IMR-90 (cell line): ENCODE data around the gene KRT35. TPM values are rescaled to one million over a fixed set of nuclear protein-coding genes. Genes with fewer than 3 reads are reported as not detected.

ENCODE experiments used
- ATAC-seq: fragments of 200-7000 bp; cut with Tn5 transposase; 2 replicates; pipeline ENCODE4 v1.9.1; 2020; ENCODE audit warnings: low read depth, mild to moderate bottlenecking, moderate library complexity
- BruUV-seq: library from RNA; stranded (reverse); fragments of 400-500 nt; replicated peaks from 2 replicates; lab custom pipeline; 2021; lab: Mats Ljungman, UMichigan
- CTCF ChIA-PET: fragments of 300-600 bp; formaldehyde crosslinking; extraction: SDS; loops from one replicate; lab custom pipeline; 2021; ENCODE audit warnings: antibody characterized with exemption; lab: Yijun Ruan, JAX
- POLR2A ChIA-PET: fragments of 300-600 bp; sonication (Branson Sonifier 250); formaldehyde crosslinking; loops from one replicate; lab custom pipeline; 2022; ENCODE audit warnings: antibody characterized with exemption; ENCODE audit not compliant: unreplicated experiment; lab: Charles Lee
- DNase-seq: peaks from one replicate; pipeline ENCODE4 v3.0.0; 2013
- H2AFZ ChIP-seq: replicated peaks from 2 replicates; pipeline ENCODE3; 2013; ENCODE audit warnings: low read length, mild to moderate bottlenecking; ENCODE audit not compliant: poor library complexity
- H2AK5ac ChIP-seq: 2 replicates; pipeline ENCODE4 v1.6.1; 2013; ENCODE audit warnings: low read depth, low read length, inconsistent platforms
- H2AK9ac ChIP-seq: replicated peaks from 2 replicates; pipeline ENCODE3; 2013; ENCODE audit warnings: mild to moderate bottlenecking, low read depth, low read length, moderate library complexity; ENCODE audit not compliant: poor library complexity
- H2BK120ac ChIP-seq: 2 replicates; pipeline ENCODE4 v1.6.1; 2013; ENCODE audit warnings: low read depth, low read length, inconsistent platforms
- H2BK15ac ChIP-seq: 3 replicates; pipeline ENCODE4 v1.6.1; 2013; ENCODE audit warnings: low read depth, low read length, inconsistent platforms
- H2BK20ac ChIP-seq: 2 replicates; pipeline ENCODE4 v1.6.1; 2013; ENCODE audit warnings: low read depth, mild to moderate bottlenecking, inconsistent platforms, low read length, moderate library complexity
- H2BK5ac ChIP-seq: 2 replicates; pipeline ENCODE4 v1.6.1; 2013; ENCODE audit warnings: mild to moderate bottlenecking, low read depth, low read length, inconsistent platforms; ENCODE audit not compliant: poor library complexity, severe bottlenecking
- H3K14ac ChIP-seq: replicated peaks from 2 replicates; pipeline ENCODE4 v1.6.1; 2013; ENCODE audit warnings: low read depth, low read length, inconsistent platforms
- H3K18ac ChIP-seq: 2 replicates; pipeline ENCODE4 v1.6.1; 2013; ENCODE audit warnings: low read depth, low read length, control low read depth
- H3K23ac ChIP-seq: 2 replicates; pipeline ENCODE4 v1.6.1; 2013; ENCODE audit warnings: low read depth, low read length, inconsistent platforms
- H3K27ac ChIP-seq: 2 replicates; pipeline ENCODE4 v1.5.1; 2013; ENCODE audit warnings: mild to moderate bottlenecking, control low read depth, low read length; ENCODE audit not compliant: insufficient read depth
- H3K27me3 ChIP-seq: 2 replicates; pipeline ENCODE4 v1.6.1; 2013; ENCODE audit warnings: low read length; ENCODE audit not compliant: control insufficient read depth, insufficient read depth
- H3K36me3 ChIP-seq: 2 replicates; pipeline ENCODE4 v1.6.1; 2013; ENCODE audit warnings: low read length, mixed read lengths; ENCODE audit not compliant: control insufficient read depth, insufficient read depth
- H3K4ac ChIP-seq: 2 replicates; pipeline ENCODE4 v1.6.1; 2013; ENCODE audit warnings: low read depth, low read length, inconsistent platforms
- H3K4me1 ChIP-seq: 2 replicates; pipeline ENCODE4 v1.6.1; 2013; ENCODE audit warnings: low read length, mixed read lengths; ENCODE audit not compliant: control insufficient read depth, insufficient read depth
- H3K4me2 ChIP-seq: 2 replicates; pipeline ENCODE4 v1.6.1; 2013; ENCODE audit warnings: low read depth, mild to moderate bottlenecking, control low read depth, low read length, moderate library complexity
- H3K4me3 ChIP-seq: 2 replicates; pipeline ENCODE4 v1.5.1; 2013; ENCODE audit warnings: low read depth, mild to moderate bottlenecking, control low read depth, low read length, moderate library complexity; ENCODE audit not compliant: insufficient read depth
- H3K56ac ChIP-seq: 2 replicates; pipeline ENCODE4 v1.6.1; 2013; ENCODE audit warnings: low read length, inconsistent platforms; ENCODE audit not compliant: insufficient read depth; ENCODE audit errors: extremely low read depth
- H3K79me1 ChIP-seq, 2 experiments: 2 replicates each; pipeline ENCODE4 v1.6.1; 2013; ENCODE audit warnings: low read length in 2 of 2, inconsistent platforms in 1 of 2, low read depth in 1 of 2
- H3K9ac ChIP-seq: 2 replicates; pipeline ENCODE4 v1.6.1; 2013; ENCODE audit warnings: low read depth, low read length, control low read depth
- H3K9me1 ChIP-seq: 2 replicates; pipeline ENCODE4 v1.6.1; 2013; ENCODE audit warnings: low read length, inconsistent platforms; ENCODE audit not compliant: insufficient read depth
- H3K9me3 ChIP-seq: 2 replicates; pipeline ENCODE4 v1.6.1; 2013; ENCODE audit warnings: low read length; ENCODE audit not compliant: control insufficient read depth, insufficient read depth
- H4K20me1 ChIP-seq: 2 replicates; pipeline ENCODE4 v1.6.1; 2013; ENCODE audit warnings: low read length, inconsistent platforms; ENCODE audit not compliant: insufficient read depth
- H4K5ac ChIP-seq: 2 replicates; pipeline ENCODE4 v1.6.1; 2013; ENCODE audit warnings: mild to moderate bottlenecking, low read depth, low read length, control low read depth
- H4K8ac ChIP-seq, 2 experiments: 2 replicates each; pipeline ENCODE4 v1.6.1; 2013; ENCODE audit warnings: low read depth in 2 of 2, low read length in 2 of 2, control low read depth in 1 of 2, inconsistent platforms in 1 of 2
- H4K91ac ChIP-seq: 2 replicates; pipeline ENCODE4 v1.6.1; 2013; ENCODE audit warnings: low read depth, low read length, inconsistent platforms; ENCODE audit not compliant: insufficient read depth
- BHLHE40 ChIP-seq: fragments of 150-350 bp; IDR thresholded peaks from 2 replicates; pipeline ENCODE4 v1.6.1; 2016; ENCODE audit warnings: mild to moderate bottlenecking, low read depth, low read length
- CEBPB ChIP-seq: IDR thresholded peaks from 2 replicates; pipeline ENCODE4 v1.6.1; 2012; ENCODE audit warnings: low read depth, low read length, improper control_type of control experiment
- CTCF ChIP-seq: conservative IDR thresholded peaks from 2 replicates; pipeline ENCODE4 v1.5.1; 2012; ENCODE audit warnings: mild to moderate bottlenecking, low read depth, low read length, improper control_type of control experiment
- ELK1 ChIP-seq: fragments of 150-350 bp; IDR thresholded peaks from 2 replicates; pipeline ENCODE4 v1.6.1; 2016; ENCODE audit warnings: low read depth, mild to moderate bottlenecking, low read length, moderate library complexity, borderline replicate concordance
- MAFK ChIP-seq: IDR thresholded peaks from 2 replicates; pipeline ENCODE4 v1.6.1; 2012; ENCODE audit warnings: low read depth, low read length, improper control_type of control experiment
- MAZ ChIP-seq: IDR thresholded peaks from 2 replicates; pipeline ENCODE4 v1.6.1; 2012; ENCODE audit warnings: low read depth, mild to moderate bottlenecking, low read length, improper control_type of control experiment, moderate library complexity, borderline replicate concordance
- MXI1 ChIP-seq: IDR thresholded peaks from 2 replicates; pipeline ENCODE4 v1.6.1; 2012; ENCODE audit warnings: low read depth, mild to moderate bottlenecking, low read length, moderate library complexity, borderline replicate concordance
- NFE2L2 ChIP-seq: fragments of 150-350 bp; IDR thresholded peaks from 2 replicates; pipeline ENCODE4 v1.6.1; 2016; ENCODE audit warnings: low read depth, mild to moderate bottlenecking, low read length
- POLR2A ChIP-seq: IDR thresholded peaks from 2 replicates; pipeline ENCODE4 v1.6.1; 2012; ENCODE audit warnings: mild to moderate bottlenecking, low read depth, low read length
- RAD21 ChIP-seq: IDR thresholded peaks from 2 replicates; pipeline ENCODE4 v1.6.1; 2012; ENCODE audit warnings: low read length, improper control_type of control experiment
- RCOR1 ChIP-seq: IDR thresholded peaks from 2 replicates; pipeline ENCODE4 v1.6.1; 2012; ENCODE audit warnings: mild to moderate bottlenecking, low read length, improper control_type of control experiment; ENCODE audit not compliant: insufficient replicate concordance
- RFX5 ChIP-seq: IDR thresholded peaks from 2 replicates; pipeline ENCODE4 v1.8.0; 2012; ENCODE audit warnings: low read depth, mild to moderate bottlenecking, low read length, moderate library complexity
- SMC3 ChIP-seq: fragments of 150-350 bp; IDR thresholded peaks from 2 replicates; pipeline ENCODE4 v1.6.1; 2016; ENCODE audit warnings: low read depth, mild to moderate bottlenecking, antibody characterized with exemption, low read length, moderate library complexity
- USF2 ChIP-seq: fragments of 150-350 bp; IDR thresholded peaks from 2 replicates; pipeline ENCODE4 v1.6.1; 2017; ENCODE audit warnings: mild to moderate bottlenecking, antibody characterized with exemption, low read length, low read depth
- WGBS, 2 experiments: methylation state at CpG; one replicate each; pipeline versions ENCODE4 v1.1.5 to v1.1.7; 2013; ENCODE audit warnings: missing lambda C conversion rate in 2 of 2; ENCODE audit not compliant: insufficient read length in 1 of 2; ENCODE audit errors: extremely low coverage in 2 of 2; 5-methylcytosine and 5-hydroxymethylcytosine counted together
- dilution Hi-C: fragments of 300-500 bp; cut with HindIII; formaldehyde crosslinking; loops from one replicate; pipeline ENCODE4 v1.14.3; 2018; ENCODE audit warnings: low sequenced_read_pairs; ENCODE audit not compliant: unreplicated experiment
- in situ Hi-C: fragments of 300-500 bp; cut with MboI; formaldehyde crosslinking; loops from 3 replicates; pipeline ENCODE4 v1.14.3; 2019; ENCODE audit warnings: low sequenced_read_pairs, inconsistent platforms, mixed read lengths
- intact Hi-C: fragments of 100-400 bp; cut with micrococcal nuclease; formaldehyde crosslinking; loops from 2 replicates; pipeline ENCODE4 v1.10.0; 2022
- polyA plus RNA-seq, 3 experiments: library from polyadenylated mRNA; depleted of rRNA; stranded (reverse); fragments of >200 nt; gene quantifications; 2 replicates each; pipeline ENCODE4 v1.2.3, GENCODE V29; 2012; ENCODE audit warnings: low replicate concordance in 1 of 3
- total RNA-seq: library from RNA; depleted of rRNA; stranded (reverse); fragments of >200 nt; gene quantifications from 2 replicates; pipeline ENCODE4 v1.2.3, GENCODE V29; 2012

Gene KRT35
- total and polyA plus RNA-seq, 2 of the 4 experiments (the other 2 are of a cell fraction), result not detected

- H3K4ac ChIP-seq, result no peak overlapping the region
- DNase-seq (no peak), ATAC-seq (no peak)
- dilution Hi-C loops, result no loop called here
- no peak overlapping the region for H2BK20ac ChIP-seq
- ChIA-PET CTCF (interaction anchor here (0.7 kb wide), 1 partner anchor 12 kb away, joined by 3 read pairs; no protein-coding TSS in a partner anchor), POLR2A (no interaction called here)
- no peak overlapping the region for H4K91ac ChIP-seq
- no peak overlapping the region for H3K4me3 ChIP-seq
- no peak overlapping the region for H2BK5ac ChIP-seq
- no peak overlapping the region for H4K8ac ChIP-seq
- no peak overlapping the region for H2AK9ac ChIP-seq
- H4K20me1 ChIP-seq, result no peaks in the 10 kb centered on the region
- H3K9me1 ChIP-seq, result peaks cover 3% of the 10 kb centered on the region; the same call in 1 of the 2 replicates
- no peak overlapping the region for H2BK15ac ChIP-seq
- peaks cover 5% of the 10 kb centered on the region for H3K9me3 ChIP-seq
- WGBS, 2 experiments, result 79% methylated on average over 12 of the region's 22 CpGs; no CpG with 5 or more reads in 1 of the 2 experiments
- H3K27ac ChIP-seq, result no peak overlapping the region
- no peak overlapping the region for H3K18ac ChIP-seq
- no peak overlapping the region for H3K4me2 ChIP-seq
- intact Hi-C loops, result no loop called here
- no peak overlapping the region for H2AFZ ChIP-seq
- BruUV-seq, result no TSS peak
- in situ Hi-C loops, result no loop called here
- H3K4me1 ChIP-seq, result no peaks in the 10 kb centered on the region
- H2AK5ac ChIP-seq, result no peak overlapping the region
- H3K23ac ChIP-seq, result no peak overlapping the region
- no peak overlapping the region for H3K9ac ChIP-seq
- H2BK120ac ChIP-seq, result no peak overlapping the region
- no peaks in the 10 kb centered on the region for H3K79me1 ChIP-seq
- H4K5ac ChIP-seq, result no peak overlapping the region
- H3K14ac ChIP-seq, result no peak overlapping the region
- no peak overlapping the region for H3K56ac ChIP-seq
- H3K36me3 ChIP-seq, result no peaks in the 10 kb centered on the region
- H3K27me3 ChIP-seq, result peaks cover 16% of the 10 kb centered on the region
- no peak for TF ChIP-seq CTCF
- no peak for TF ChIP-seq RAD21
- TF ChIP-seq POLR2A, result no peak
- no peak for TF ChIP-seq ELK1
- no peak for TF ChIP-seq BHLHE40
- no peak for TF ChIP-seq USF2
- no peak for TF ChIP-seq MAFK
- TF ChIP-seq RCOR1, result no peak
- TF ChIP-seq NFE2L2, result no peak
- no peak for TF ChIP-seq SMC3
- TF ChIP-seq RFX5, result no peak
- TF ChIP-seq CEBPB, result no peak
- no peak for TF ChIP-seq MXI1
- TF ChIP-seq MAZ, result no peak
Observed at GRCh38 chr17:41476866-41477815, 3.8 kb downstream of the KRT35 start.
